Measurements from ENCODE around the gene PARD6G.

The PARD6G gene

DNA sequence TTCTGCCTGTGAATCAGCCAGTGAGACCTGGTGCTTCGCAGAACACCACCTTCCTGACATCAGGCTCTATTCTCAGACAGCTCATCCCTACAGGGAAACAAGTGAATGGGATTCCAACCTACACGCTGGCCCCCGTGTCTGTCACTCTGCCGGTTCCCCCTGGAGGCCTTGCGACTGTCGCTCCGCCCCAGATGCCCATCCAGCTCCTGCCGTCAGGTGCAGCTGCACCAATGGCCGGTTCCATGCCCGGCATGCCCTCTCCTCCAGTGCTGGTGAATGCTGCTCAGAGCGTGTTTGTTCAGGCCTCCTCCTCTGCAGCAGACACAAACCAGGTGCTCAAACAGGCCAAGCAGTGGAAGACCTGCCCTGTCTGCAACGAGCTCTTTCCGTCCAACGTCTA, 110.2 kb downstream of the PARD6G start:
- DNase-seq = no peak
- Histone ChIP-seq H3K18ac (ENCODE audit: low read length) (peak overlapping the region; percentile 20), H2AFZ (ENCODE audit: insufficient read depth, low read length, poor library complexity) (no peak overlapping the region), H2BK5ac (ENCODE audit: low read depth, low read length, poor library complexity) (no peak overlapping the region), H3K9me3 (ENCODE audit: insufficient read depth, low read depth, low read length) (peaks cover 8% of the 10 kb centered on the region), H3K27ac (ENCODE audit: low read depth, low read length) (no peak overlapping the region), H3K36me3 (ENCODE audit: control insufficient read depth in 1 of 2, insufficient read depth in 2 of 2, low read length in 2 of 2) (peaks cover 34 to 42% of the 10 kb centered on the region in 2 experiments), H3K23ac (ENCODE audit: low read length) (no peak overlapping the region), H3K9ac (ENCODE audit: low read length) (no peak overlapping the region), H4K12ac (ENCODE audit: low read depth, low read length) (no peak overlapping the region), H3K79me1 (ENCODE audit: low read length) (no peaks in the 10 kb centered on the region), H4K91ac (ENCODE audit: low read depth, low read length) (no peak overlapping the region), H2AK5ac (ENCODE audit: low read length) (no peak overlapping the region), H3K4me3 (ENCODE audit: low read depth, low read length) (no peak overlapping the region), H3K14ac (ENCODE audit: low read length) (no peak overlapping the region), H3K4ac (ENCODE audit: low read depth, low read length) (no peak overlapping the region), H3K4me1 (ENCODE audit: control insufficient read depth in 1 of 2, insufficient read depth in 2 of 2, low read length in 2 of 2) (peaks cover 2 to 5% of the 10 kb centered on the region in 2 experiments), H4K8ac (ENCODE audit: low read depth, low read length) (no peak overlapping the region), H2BK120ac (ENCODE audit: insufficient read depth, low read length, poor library complexity) (no peak overlapping the region), H3K27me3 (ENCODE audit: insufficient read depth, low read length) (no peaks in the 10 kb centered on the region), H3K4me2 (ENCODE audit: low read length) (no peak overlapping the region), H2BK12ac (ENCODE audit: low read length) (no peak overlapping the region), H3K79me2 (ENCODE audit: control insufficient read depth, insufficient read depth, low read length, poor library complexity) (no peaks in the 10 kb centered on the region)
- no CpG with 5 or more reads among the region's 14 CpGs for WGBS (ENCODE audit: extremely low coverage, insufficient coverage, insufficient read length)

DNA sequence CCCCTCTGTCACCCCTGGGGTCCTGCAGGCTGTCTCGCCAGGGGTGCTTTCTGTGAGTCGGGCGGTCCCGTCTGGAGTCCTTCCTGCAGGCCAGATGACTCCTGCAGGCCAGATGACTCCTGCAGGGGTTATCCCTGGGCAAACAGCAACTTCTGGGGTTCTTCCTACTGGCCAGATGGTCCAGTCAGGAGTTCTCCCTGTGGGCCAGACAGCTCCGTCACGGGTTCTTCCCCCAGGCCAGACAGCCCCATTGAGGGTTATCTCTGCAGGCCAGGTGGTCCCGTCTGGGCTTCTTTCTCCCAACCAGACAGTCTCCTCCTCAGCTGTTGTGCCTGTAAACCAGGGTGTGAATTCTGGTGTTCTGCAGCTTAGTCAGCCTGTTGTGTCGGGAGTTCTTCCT, 110.6 kb downstream of the PARD6G start:
- no peak overlapping the region for H4K91ac ChIP-seq (ENCODE audit: low read depth, low read length)

DNA sequence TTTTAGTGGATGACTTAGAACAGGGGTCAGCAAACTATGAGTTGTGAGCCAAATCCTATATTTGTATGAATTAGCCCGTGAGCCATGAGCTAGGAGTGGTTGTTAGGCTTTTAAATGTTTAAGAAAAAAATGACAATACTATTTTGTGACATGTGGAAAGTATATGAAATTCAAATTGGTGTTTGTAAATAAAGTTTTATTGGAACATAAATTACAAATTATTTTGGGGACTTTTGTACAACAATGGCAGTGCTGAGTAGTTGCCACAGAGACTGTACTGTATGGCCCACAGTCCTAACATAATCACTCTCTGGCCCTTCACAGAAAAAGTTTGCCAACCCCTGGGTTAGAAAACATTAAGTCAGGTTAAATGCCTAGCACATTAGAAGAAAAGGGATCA, 112.2 kb downstream of the PARD6G start:
- Histone ChIP-seq H3K4ac (ENCODE audit: low read depth, low read length) (no peak overlapping the region), H3K4me3 (ENCODE audit: low read depth, low read length) (no peak overlapping the region), H3K14ac (ENCODE audit: low read length) (no peak overlapping the region), H3K27ac (ENCODE audit: low read depth, low read length) (no peak overlapping the region), H4K91ac (ENCODE audit: low read depth, low read length) (no peak overlapping the region), H4K8ac (ENCODE audit: low read depth, low read length) (no peak overlapping the region), H2AFZ (ENCODE audit: insufficient read depth, low read length, poor library complexity) (no peak overlapping the region), H3K4me1 (ENCODE audit: control insufficient read depth in 1 of 2, insufficient read depth in 2 of 2, low read length in 2 of 2) (peaks cover 2 to 5% of the 10 kb centered on the region in 2 experiments), H3K79me1 (ENCODE audit: low read length) (no peaks in the 10 kb centered on the region), H2BK12ac (ENCODE audit: low read length) (no peak overlapping the region), H3K18ac (ENCODE audit: low read length) (no peak overlapping the region), H2BK5ac (ENCODE audit: low read depth, low read length, poor library complexity) (no peak overlapping the region), H3K23ac (ENCODE audit: low read length) (no peak overlapping the region), H3K9me3 (ENCODE audit: insufficient read depth, low read depth, low read length) (peaks cover 8% of the 10 kb centered on the region), H3K9ac (ENCODE audit: low read length) (no peak overlapping the region), H3K79me2 (ENCODE audit: control insufficient read depth, insufficient read depth, low read length, poor library complexity) (peaks cover 1% of the 10 kb centered on the region), H3K36me3 (ENCODE audit: control insufficient read depth in 1 of 2, insufficient read depth in 2 of 2, low read length in 2 of 2) (peaks cover 26 to 36% of the 10 kb centered on the region in 2 experiments), H2BK120ac (ENCODE audit: insufficient read depth, low read length, poor library complexity) (no peak overlapping the region), H3K27me3 (ENCODE audit: insufficient read depth, low read length) (no peaks in the 10 kb centered on the region), H2AK5ac (ENCODE audit: low read length) (no peak overlapping the region), H3K4me2 (ENCODE audit: low read length) (no peak overlapping the region), H4K12ac (ENCODE audit: low read depth, low read length) (no peak overlapping the region)
- DNase-seq = no peak
- no CpG with 5 or more reads among the region's 1 CpG for WGBS (ENCODE audit: extremely low coverage, insufficient coverage, insufficient read length)

More for the DNA sequence above, 110.6 kb downstream of the PARD6G start:
- no peak overlapping the region for H2AFZ ChIP-seq (ENCODE audit: insufficient read depth, low read length, poor library complexity)
- H3K4me2 ChIP-seq (ENCODE audit: low read length) = no peak overlapping the region
- H3K18ac ChIP-seq (ENCODE audit: low read length) = no peak overlapping the region
- H3K4me3 ChIP-seq (ENCODE audit: low read depth, low read length) = no peak overlapping the region
- no peak overlapping the region for H2AK5ac ChIP-seq (ENCODE audit: low read length)
- no peaks in the 10 kb centered on the region for H3K27me3 ChIP-seq (ENCODE audit: insufficient read depth, low read length)
- DNase-seq = no peak
- H3K36me3 ChIP-seq (ENCODE audit: control insufficient read depth in 1 of 2, insufficient read depth in 2 of 2, low read length in 2 of 2) = peaks cover 34 to 42% of the 10 kb centered on the region in 2 experiments
- no peak overlapping the region for H3K14ac ChIP-seq (ENCODE audit: low read length)
- WGBS (ENCODE audit: extremely low coverage, insufficient coverage, insufficient read length) = no CpG with 5 or more reads among the region's 8 CpGs
- H3K9me3 ChIP-seq (ENCODE audit: insufficient read depth, low read depth, low read length) = peaks cover 8% of the 10 kb centered on the region
- no peak overlapping the region for H3K4ac ChIP-seq (ENCODE audit: low read depth, low read length)
- no peak overlapping the region for H3K9ac ChIP-seq (ENCODE audit: low read length)
- H3K79me1 ChIP-seq (ENCODE audit: low read length) = no peaks in the 10 kb centered on the region
- no peak overlapping the region for H4K8ac ChIP-seq (ENCODE audit: low read depth, low read length)
- no peak overlapping the region for H2BK12ac ChIP-seq (ENCODE audit: low read length)
- no peak overlapping the region for H4K12ac ChIP-seq (ENCODE audit: low read depth, low read length)
- no peaks in the 10 kb centered on the region for H3K79me2 ChIP-seq (ENCODE audit: control insufficient read depth, insufficient read depth, low read length, poor library complexity)
- H2BK5ac ChIP-seq (ENCODE audit: low read depth, low read length, poor library complexity) = no peak overlapping the region
- peaks cover 2 to 5% of the 10 kb centered on the region in 2 experiments for H3K4me1 ChIP-seq (ENCODE audit: control insufficient read depth in 1 of 2, insufficient read depth in 2 of 2, low read length in 2 of 2)
- H3K23ac ChIP-seq (ENCODE audit: low read length) = no peak overlapping the region
- no peak overlapping the region for H3K27ac ChIP-seq (ENCODE audit: low read depth, low read length)
- no peak overlapping the region for H2BK120ac ChIP-seq (ENCODE audit: insufficient read depth, low read length, poor library complexity)

DNA sequence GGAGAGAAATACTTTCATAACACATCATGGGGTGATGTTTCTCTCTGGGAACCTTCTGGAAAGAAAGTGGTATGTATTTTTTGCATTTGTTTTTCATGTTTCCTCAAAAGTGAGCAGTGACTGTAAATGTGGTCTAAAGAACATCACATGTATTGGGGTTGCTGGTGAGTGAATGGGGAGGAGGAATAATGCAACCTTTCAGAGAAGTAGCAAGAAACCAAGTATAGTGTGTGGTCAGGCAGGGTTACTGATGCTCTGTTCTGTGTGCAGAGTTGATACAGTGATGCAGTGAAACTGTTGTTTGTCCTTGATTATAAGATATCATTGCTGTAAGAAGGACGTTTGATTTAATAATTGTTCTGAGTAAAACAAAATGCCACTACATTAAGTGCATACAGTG, 114.2 kb downstream of the PARD6G start:
- no peak overlapping the region for H3K14ac ChIP-seq (ENCODE audit: low read length)
- no peak overlapping the region for H2BK120ac ChIP-seq (ENCODE audit: insufficient read depth, low read length, poor library complexity)
- no peak overlapping the region for H3K23ac ChIP-seq (ENCODE audit: low read length)
- H4K12ac ChIP-seq (ENCODE audit: low read depth, low read length) = no peak overlapping the region
- peaks cover 8% of the 10 kb centered on the region for H3K9me3 ChIP-seq (ENCODE audit: insufficient read depth, low read depth, low read length)
- H3K27ac ChIP-seq (ENCODE audit: low read depth, low read length) = no peak overlapping the region
- no peak overlapping the region for H3K18ac ChIP-seq (ENCODE audit: low read length)
- no peak overlapping the region for H3K9ac ChIP-seq (ENCODE audit: low read length)
- H3K79me1 ChIP-seq (ENCODE audit: low read length) = no peaks in the 10 kb centered on the region
- peaks cover 1% of the 10 kb centered on the region for H3K79me2 ChIP-seq (ENCODE audit: control insufficient read depth, insufficient read depth, low read length, poor library complexity)
- H3K4me2 ChIP-seq (ENCODE audit: low read length) = no peak overlapping the region
- no peak overlapping the region for H4K8ac ChIP-seq (ENCODE audit: low read depth, low read length)
- no peak overlapping the region for H2AK5ac ChIP-seq (ENCODE audit: low read length)
- H3K4me3 ChIP-seq (ENCODE audit: low read depth, low read length) = no peak overlapping the region
- H3K36me3 ChIP-seq (ENCODE audit: control insufficient read depth in 1 of 2, insufficient read depth in 2 of 2, low read length in 2 of 2) = peaks cover 24 to 32% of the 10 kb centered on the region in 2 experiments
- no peak overlapping the region for H3K4ac ChIP-seq (ENCODE audit: low read depth, low read length)
- H3K4me1 ChIP-seq (ENCODE audit: control insufficient read depth in 1 of 2, insufficient read depth in 2 of 2, low read length in 2 of 2) = peaks cover 5 to 6% of the 10 kb centered on the region in 2 experiments
- no CpG with 5 or more reads among the region's 1 CpG for WGBS (ENCODE audit: extremely low coverage, insufficient coverage, insufficient read length)
- DNase-seq = no peak
- no peak overlapping the region for H2BK5ac ChIP-seq (ENCODE audit: low read depth, low read length, poor library complexity)
- no peak overlapping the region for H2BK12ac ChIP-seq (ENCODE audit: low read length)
- H2AFZ ChIP-seq (ENCODE audit: insufficient read depth, low read length, poor library complexity) = no peak overlapping the region
- no peak overlapping the region for H4K91ac ChIP-seq (ENCODE audit: low read depth, low read length)
- no peaks in the 10 kb centered on the region for H3K27me3 ChIP-seq (ENCODE audit: insufficient read depth, low read length)

Measured in trophoblast cell (in vitro differentiated cells and primary cell).